Astrocyte of the cerebellum (primary cell): ENCODE results near the gene STRIT1.

Experiments used
- DNase-seq: peaks from one replicate; pipeline ENCODE4 v3.0.0-alpha.2; 2011; ENCODE audit warnings: low read depth
- H3K4me3 ChIP-seq: 2 replicates; pipeline ENCODE4 v1.5.1; 2011; ENCODE audit warnings: mild to moderate bottlenecking, low read depth, low read length, moderate library complexity
- CTCF ChIP-seq: IDR thresholded peaks from 2 replicates; pipeline ENCODE4 v1.5.1; 2012; ENCODE audit warnings: low read length, low read depth, moderate library complexity, mild to moderate bottlenecking; ENCODE audit errors: missing control alignments
- in situ Hi-C: cut with HindIII; loops from 2 replicates; pipeline ENCODE4 v1.10.0; 2017; ENCODE audit warnings: low sequenced_read_pairs

STRIT1 gene

DNA sequence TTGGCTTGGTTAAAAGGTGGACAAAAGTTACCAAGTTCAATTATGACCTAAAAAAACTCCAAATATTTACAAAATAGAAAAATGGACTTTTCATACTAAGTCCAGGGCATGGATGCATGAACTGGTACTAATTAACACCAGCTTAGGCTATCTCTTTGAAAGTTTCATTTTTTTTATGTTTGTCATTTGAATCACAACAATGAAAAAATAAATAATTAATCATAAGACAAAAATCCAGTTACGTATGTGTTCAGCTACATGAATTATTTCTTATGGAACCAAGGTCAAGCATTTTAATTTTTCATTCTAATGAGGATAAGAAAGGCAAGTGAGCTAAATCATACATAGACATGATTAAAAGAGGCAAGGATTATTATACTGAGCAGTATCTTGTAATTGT, 23.7 kb upstream of the STRIT1 start:
- no peak for TF ChIP-seq CTCF
- in situ Hi-C loops, result no loop called here
- DNase-seq, result no peak
- H3K4me3 ChIP-seq, result no peak overlapping the region

GRCh38 chr3:155316426-155316825, 22.9 kb upstream of the STRIT1 start:
- DNase-seq, result no peak
- H3K4me3 ChIP-seq, result no peak overlapping the region
- TF ChIP-seq CTCF, result no peak
- in situ Hi-C loops, result no loop called here

DNA sequence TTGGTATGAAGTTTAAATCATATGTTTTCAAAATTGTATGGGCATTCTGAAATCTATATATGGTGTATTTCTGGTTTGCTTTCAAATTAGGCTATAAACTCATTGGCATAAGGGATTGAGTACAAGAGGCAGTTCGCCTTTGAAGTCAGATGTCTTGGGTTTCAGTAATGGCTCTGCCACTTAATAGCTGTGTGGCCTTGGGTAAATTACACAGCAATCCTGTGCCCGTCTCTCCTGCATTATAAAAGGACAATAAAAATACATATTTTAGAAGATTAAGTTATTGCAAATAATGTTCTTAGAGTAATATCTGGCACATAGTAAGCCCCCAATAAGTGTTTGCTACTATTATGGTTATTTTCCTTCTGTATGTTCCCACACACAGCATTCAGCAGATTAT, 20.4 kb upstream of the STRIT1 start:
- in situ Hi-C loops, result no loop called here
- no peak for TF ChIP-seq CTCF
- no peak for DNase-seq
- no peak overlapping the region for H3K4me3 ChIP-seq

GRCh38 chr3:155313300-155313699, 19.8 kb upstream of the STRIT1 start:
- in situ Hi-C loops, result no loop called here
- no peak for DNase-seq
- no peak for TF ChIP-seq CTCF
- no peak overlapping the region for H3K4me3 ChIP-seq

DNA sequence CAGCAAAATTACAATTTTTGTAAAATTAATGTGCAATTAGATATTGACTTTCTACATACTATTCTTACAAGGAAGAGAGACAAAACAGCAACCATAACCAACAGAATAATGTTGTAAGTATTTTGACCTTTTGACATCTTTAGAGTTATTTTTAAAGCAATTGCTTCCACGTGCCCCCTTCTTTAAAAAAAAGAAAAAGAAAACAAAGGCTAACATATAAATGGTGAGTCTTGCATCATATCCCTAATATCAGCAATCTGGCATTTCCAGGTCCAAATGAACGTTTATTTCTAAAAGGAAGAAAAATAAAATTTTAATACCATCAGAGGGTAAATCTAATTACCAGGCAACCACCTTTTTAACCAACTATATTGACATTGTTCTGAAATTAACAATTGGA, 19.3 kb upstream of the STRIT1 start:
- in situ Hi-C loops, result no loop called here
- TF ChIP-seq CTCF, result no peak
- no peak for DNase-seq
- H3K4me3 ChIP-seq, result no peak overlapping the region

DNA sequence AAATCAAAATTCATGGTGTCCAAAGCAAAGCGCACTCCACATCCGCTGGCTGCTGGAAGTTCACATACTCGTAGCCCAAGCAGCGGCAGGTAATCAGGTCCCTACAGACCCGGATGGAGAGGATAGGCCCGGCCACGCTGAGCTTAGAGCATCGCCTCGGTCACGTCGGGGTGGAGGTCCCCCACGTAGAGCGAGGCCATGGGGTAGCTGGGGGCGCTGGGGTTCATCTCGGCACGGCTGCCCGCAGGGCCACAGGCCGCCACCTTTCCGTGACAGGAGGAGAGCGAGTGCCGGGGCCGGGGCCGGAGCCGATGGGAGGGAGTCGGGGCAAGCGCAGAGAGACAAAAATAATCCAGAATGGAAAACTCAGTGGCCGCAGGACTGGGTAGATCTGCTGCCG, 16.1 kb upstream of the STRIT1 start:
- no peak for TF ChIP-seq CTCF
- DNase-seq, result no peak
- in situ Hi-C loops, result no loop called here
- no peak overlapping the region for H3K4me3 ChIP-seq

GRCh38 chr3:155308831-155309230, 15.3 kb upstream of the STRIT1 start:
- DNase-seq, result no peak
- in situ Hi-C loops, result no loop called here
- TF ChIP-seq CTCF, result no peak
- H3K4me3 ChIP-seq, result no peak overlapping the region
